ENCODE measurements around the gene RGS13. TPM values are rescaled to one million over a fixed set of nuclear protein-coding genes. Genes with fewer than 3 reads are reported as not detected.

Gene RGS13
- total RNA-seq, 4 donors from 2014 or later = 0.22 to 0.78 TPM; not detected in 2

DNA sequence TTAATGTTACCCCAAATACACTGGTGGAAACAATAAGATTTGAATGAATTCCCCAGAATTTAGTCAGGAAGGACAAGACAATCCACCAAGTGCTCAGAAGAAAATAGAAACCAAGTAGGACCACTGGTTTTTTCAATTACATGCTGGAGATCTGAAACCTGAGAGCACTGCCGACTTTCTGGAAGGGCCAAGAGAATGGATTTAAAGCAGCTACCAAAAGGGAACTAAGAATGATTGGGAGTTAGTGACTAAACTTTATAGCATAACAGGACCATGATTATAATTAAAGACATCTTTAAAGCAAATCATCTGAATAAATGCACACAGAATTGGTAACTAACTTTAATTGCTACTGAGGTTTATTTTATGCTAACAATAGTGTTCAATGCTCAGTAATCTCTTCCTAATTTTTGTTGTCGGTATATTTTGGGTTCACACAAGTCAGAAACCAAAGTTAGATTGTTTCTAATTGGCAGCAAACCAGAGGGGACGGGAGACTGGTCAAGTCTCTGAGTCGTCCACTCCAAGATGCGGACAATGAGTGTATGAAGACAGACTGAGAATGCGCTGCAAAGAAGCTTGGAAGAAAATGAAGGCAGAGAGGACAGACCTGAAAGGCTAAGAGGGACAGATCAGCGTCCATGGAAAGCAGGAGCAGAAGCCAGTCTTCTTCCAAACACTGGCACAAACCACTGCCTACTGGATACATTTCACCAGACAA lies 2.3 kb upstream of the RGS13 start:
- WGBS, 2 donors = 68 to 73% methylated on average over 7 of the region's 7 CpGs
- DNase-seq (ENCODE audit: low spot score in 2 of 2) = no peak
- Histone ChIP-seq H3K4me1 (no peaks in the 10 kb centered on the region), H3K4me3 (no peak overlapping the region), H3K36me3 (no peaks in the 10 kb centered on the region), H3K9me3 (no peaks in the 10 kb centered on the region), H3K27ac (no peak overlapping the region), H3K27me3 (no peaks in the 10 kb centered on the region)
- TF ChIP-seq, protein P1, sequence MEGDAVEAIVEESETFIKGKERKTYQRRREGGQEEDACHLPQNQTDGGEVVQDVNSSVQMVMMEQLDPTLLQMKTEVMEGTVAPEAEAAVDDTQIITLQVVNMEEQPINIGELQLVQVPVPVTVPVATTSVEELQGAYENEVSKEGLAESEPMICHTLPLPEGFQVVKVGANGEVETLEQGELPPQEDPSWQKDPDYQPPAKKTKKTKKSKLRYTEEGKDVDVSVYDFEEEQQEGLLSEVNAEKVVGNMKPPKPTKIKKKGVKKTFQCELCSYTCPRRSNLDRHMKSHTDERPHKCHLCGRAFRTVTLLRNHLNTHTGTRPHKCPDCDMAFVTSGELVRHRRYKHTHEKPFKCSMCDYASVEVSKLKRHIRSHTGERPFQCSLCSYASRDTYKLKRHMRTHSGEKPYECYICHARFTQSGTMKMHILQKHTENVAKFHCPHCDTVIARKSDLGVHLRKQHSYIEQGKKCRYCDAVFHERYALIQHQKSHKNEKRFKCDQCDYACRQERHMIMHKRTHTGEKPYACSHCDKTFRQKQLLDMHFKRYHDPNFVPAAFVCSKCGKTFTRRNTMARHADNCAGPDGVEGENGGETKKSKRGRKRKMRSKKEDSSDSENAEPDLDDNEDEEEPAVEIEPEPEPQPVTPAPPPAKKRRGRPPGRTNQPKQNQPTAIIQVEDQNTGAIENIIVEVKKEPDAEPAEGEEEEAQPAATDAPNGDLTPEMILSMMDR (IDR thresholded peaks at IDR 0.05) = no peak
- TF ChIP-seq EP300 (IDR thresholded peaks at IDR 0.05) (no peak), POLR2A (IDR thresholded peaks at IDR 0.05) (no peak)

DNA sequence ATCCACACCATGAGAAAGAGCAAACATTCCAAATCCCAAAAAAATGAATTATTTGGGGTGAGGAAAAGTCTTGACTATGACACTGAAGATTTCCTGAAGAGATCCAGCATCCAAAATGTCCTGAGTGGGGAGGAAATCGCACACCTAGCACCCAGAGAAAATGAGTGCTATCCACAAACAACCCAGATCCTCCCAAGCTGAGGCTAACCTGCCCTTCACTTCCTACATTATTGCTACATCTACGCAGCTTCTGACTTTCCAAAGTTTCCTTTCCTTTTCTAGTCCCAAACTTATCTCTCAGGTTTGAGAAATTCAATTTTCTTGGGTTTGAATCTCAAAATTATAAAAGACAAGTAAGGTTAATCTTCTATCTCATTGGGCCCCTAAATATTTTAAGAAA lies 906 bp upstream of the RGS13 start:
- no peaks in the 10 kb centered on the region for H3K9me3 ChIP-seq
- no peaks in the 10 kb centered on the region for H3K36me3 ChIP-seq
- DNase-seq (ENCODE audit: low spot score in 2 of 2) = no peak
- WGBS, 2 donors = 95 to 98% methylated on average over 2 of the region's 2 CpGs
- no peak overlapping the region for H3K27ac ChIP-seq
- TF ChIP-seq, protein P1 (IDR thresholded peaks at IDR 0.05) = no peak
- TF ChIP-seq EP300 (IDR thresholded peaks at IDR 0.05) (no peak), POLR2A (IDR thresholded peaks at IDR 0.05) (no peak)
- H3K4me3 ChIP-seq = no peak overlapping the region
- no peaks in the 10 kb centered on the region for H3K4me1 ChIP-seq
- H3K27me3 ChIP-seq = no peaks in the 10 kb centered on the region

DNA sequence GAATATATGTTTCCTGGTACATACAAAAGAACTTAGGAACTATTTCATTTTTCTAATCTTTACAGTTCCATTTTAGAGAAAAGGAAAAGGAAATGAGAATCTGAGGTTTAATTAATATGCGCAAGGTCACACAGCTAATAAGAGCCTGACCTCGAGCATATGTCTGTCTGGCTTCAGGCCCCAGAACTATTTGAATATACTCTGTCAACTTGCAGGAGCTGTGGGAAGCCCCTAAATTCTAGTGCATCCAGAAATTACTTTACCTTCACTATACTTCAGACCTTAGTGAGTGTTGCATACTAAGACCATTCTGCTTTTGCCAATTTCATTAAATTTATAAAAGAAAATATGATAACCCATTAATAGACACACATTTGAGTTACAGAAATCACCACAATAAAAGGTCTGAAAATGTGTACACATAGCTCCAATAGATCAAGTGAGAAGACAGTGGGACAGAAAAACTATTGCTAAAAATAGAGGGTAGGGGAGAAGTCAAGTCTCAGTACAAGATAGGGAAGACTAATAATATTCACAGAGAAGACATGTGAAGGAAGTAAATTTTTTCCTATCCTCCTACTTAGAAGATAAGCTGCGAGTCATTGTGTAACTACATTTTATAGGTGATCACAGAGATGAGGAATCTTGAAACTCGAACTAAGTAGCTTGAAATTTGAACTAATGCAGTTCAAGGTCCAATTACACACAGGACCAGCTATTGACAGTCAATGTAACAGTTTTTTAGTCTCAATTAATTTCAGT lies 3.8 kb downstream of the RGS13 start:
- Histone ChIP-seq H3K4me1 (no peaks in the 10 kb centered on the region), H3K36me3 (no peaks in the 10 kb centered on the region), H3K27ac (no peak overlapping the region), H3K4me3 (no peak overlapping the region), H3K9me3 (no peaks in the 10 kb centered on the region), H3K27me3 (no peaks in the 10 kb centered on the region)
- TF ChIP-seq EP300 (IDR thresholded peaks at IDR 0.05) (no peak), POLR2A (IDR thresholded peaks at IDR 0.05) (no peak)
- TF ChIP-seq, protein P1 (IDR thresholded peaks at IDR 0.05) = no peak
- no peak for DNase-seq (ENCODE audit: low spot score in 2 of 2)
- WGBS, 2 donors = 68 to 69% methylated on average over 4 of the region's 4 CpGs

DNA sequence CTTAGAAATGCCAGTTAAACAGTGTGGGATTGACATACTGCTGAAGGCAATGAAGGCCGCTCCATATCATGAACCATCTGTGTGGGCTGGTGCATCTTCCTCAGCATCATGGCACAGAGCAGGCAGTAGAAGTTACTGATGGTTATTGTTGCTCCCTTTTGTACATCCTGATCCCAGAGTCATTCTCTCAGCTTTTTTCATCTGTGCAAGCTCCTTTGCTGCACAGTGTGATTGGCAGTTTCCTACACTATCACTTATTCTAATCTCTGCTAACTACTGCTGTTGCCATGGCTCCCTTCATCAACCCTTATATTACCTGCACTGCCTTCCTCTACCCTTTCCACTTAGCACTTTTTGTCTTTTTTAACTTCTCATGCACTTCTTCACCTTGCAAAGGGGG lies 16.2 kb downstream of the RGS13 start:
- Histone ChIP-seq H3K9me3 (no peaks in the 10 kb centered on the region), H3K27ac (no peak overlapping the region), H3K27me3 (no peaks in the 10 kb centered on the region), H3K4me1 (no peaks in the 10 kb centered on the region), H3K4me3 (no peak overlapping the region), H3K36me3 (no peaks in the 10 kb centered on the region)
- DNase-seq (ENCODE audit: low spot score in 2 of 2) = no peak
- TF ChIP-seq, protein P1 (IDR thresholded peaks at IDR 0.05) = no peak
- TF ChIP-seq EP300 (IDR thresholded peaks at IDR 0.05) (no peak), POLR2A (IDR thresholded peaks at IDR 0.05) (no peak)
- 93 to 97% methylated on average over 1 of the region's 1 CpG for WGBS, 2 donors

DNA sequence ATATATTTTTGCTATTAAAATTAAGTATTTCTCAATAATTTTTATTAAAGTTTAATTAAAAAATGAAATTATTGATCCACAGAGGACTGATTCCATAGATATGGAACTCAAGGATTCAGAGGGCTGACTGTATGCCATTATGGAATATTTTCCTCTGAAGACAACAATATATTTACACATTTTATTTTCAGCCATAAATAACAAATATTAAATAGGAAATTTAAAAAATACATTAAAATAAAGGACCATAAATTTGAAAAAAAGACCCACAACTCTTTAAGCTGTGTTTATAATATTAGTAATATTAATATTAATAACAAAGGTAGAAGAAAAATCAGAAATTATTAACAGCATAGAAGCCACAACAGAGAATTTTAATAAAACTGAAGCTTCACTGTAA lies 18.2 kb downstream of the RGS13 start:
- no peaks in the 10 kb centered on the region for H3K36me3 ChIP-seq
- no peak overlapping the region for H3K4me3 ChIP-seq
- H3K9me3 ChIP-seq = no peaks in the 10 kb centered on the region
- no peaks in the 10 kb centered on the region for H3K4me1 ChIP-seq
- TF ChIP-seq, protein P1 (IDR thresholded peaks at IDR 0.05) = no peak
- TF ChIP-seq EP300 (IDR thresholded peaks at IDR 0.05) (no peak), POLR2A (IDR thresholded peaks at IDR 0.05) (no peak)
- no peak for DNase-seq (ENCODE audit: low spot score in 2 of 2)
- no peak overlapping the region for H3K27ac ChIP-seq
- H3K27me3 ChIP-seq = no peaks in the 10 kb centered on the region

All from tibial nerve (tissue), 4 donors.